CD4-positive, alpha-beta T cell treated with Interleukin-4 for 4 hours (primary cell): ENCODE measurements around the gene PCDHGB3.
"Not testable (repeated sequence)": the region's sequence is repeated elsewhere in the genome, so short reads cannot be mapped to it uniquely, and the experiment has no call there.

Source experiments
- DNase-seq: peaks from one replicate; pipeline ENCODE4 v3.0.0-alpha.2; 2020

Gene PCDHGB3

DNA sequence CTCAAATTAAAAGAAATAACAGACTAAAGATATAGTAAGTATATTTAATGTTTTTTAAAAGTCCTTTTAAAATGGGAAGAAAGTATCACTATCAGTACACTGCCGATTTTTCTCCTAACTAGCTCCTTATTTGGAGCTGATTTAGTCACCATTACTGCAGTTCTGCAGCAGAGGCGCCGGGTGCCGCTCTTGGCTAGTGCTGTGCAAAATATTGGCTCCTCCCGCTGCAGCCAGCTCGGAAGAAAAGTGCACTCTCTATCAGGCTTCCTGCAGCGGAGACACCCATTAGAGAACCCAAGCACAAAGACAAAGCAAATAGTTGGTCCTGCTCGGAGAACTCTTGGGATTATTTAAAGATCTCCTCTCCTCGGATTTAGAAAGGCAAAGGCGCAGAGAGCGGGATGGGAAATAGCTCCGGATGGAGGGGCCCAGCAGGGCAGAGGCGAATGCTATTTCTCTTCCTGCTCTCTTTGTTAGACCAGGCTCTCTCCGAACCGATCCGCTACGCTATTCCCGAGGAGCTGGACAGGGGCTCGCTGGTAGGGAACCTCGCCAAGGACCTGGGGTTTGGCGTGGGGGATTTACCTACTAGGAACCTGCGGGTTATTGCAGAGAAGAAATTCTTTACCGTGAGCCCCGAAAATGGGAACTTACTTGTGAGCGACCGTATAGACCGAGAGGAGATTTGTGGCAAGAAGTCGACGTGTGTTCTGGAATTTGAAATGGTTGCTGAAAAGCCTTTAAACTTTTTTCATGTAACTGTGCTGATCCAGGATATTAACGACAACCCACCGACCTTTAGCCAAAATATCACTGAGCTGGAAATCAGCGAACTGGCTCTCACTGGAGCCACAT lies at the start of gene PCDHGB3:
PCDHGB3 (plus strand) TSS at position 249 of the 855 bp plus-strand sequence; CDS start at position 402, 153 bp downstream.
- peak; percentile 39 for DNase-seq

- DNase-seq, result no peak
Measured at GRCh38 chr5:141322261-141322660, 47.8 kb upstream of the PCDHGB3 start.

DNA sequence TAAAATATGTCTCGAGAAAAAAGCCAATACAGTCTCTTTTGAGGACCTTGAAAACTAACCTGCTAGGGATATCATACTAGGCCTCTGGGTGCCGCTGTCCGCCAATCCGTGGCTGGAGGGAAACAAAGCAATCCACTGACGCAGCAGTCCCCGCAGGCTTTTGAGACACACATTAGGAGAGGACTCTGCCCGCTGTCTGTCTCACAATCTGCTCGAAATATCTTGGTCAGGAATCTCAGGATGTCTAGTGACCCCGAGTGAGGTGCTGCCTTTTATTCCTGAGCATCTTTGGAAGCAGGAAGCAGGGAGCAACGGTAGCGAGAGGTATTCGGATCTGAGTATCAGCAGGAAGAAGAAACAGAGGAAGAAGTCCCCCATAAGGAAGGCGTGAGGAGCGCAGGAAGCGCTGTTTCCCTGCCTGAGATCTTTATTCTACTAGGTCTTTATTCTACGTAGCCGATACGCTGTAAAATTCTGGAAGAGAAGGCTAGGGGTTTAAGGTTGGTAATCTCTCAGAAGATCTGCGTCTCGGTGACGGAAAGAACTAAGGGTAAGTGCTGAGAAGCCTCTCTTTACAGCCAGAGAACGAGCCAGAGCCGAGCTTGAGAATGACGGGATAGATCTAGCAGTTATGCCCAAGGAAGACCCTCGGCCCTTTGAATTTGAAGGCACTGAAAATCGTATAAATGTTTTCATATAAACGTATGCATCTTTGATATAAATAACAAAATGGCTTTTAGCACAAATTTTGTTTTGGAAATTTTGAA lies 43.8 kb upstream of the PCDHGB3 start:
- DNase-seq, result peak; percentile 68

- DNase-seq, result no peak
Measured at GRCh38 chr5:141328231-141328630, 41.8 kb upstream of the PCDHGB3 start.

DNA sequence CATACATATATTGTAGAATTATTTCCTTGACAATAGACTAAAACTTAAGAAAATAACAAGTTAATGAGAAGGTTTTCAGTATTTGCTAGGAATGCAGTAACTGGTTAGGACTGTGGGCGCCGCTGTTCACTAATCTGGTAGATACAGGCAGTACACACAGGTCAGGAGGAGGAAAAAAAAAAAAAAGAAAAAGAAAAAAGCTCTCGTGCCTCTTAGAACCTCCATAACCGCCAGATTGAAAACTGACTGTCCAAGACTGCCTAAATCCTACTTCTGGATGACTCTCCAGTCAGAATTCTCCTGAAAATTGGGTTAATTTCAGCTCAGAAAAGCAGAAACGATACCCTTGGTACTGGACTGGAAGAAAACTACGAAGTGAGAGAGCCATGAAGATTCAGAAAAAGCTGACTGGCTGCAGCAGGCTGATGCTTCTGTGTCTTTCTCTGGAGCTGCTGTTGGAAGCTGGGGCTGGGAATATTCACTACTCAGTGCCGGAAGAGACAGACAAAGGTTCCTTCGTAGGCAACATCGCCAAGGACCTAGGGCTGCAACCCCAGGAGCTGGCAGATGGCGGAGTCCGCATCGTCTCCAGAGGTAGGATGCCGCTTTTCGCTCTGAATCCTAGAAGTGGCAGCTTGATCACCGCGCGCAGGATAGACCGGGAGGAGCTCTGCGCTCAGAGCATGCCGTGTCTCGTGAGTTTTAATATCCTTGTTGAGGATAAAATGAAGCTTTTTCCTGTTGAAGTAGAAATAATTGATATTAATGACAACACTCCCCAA lies 39.6 kb upstream of the PCDHGB3 start, which contains the start of gene PCDHGA1:
PCDHGA1 (plus strand) TSS at position 216 of the 782 bp plus-strand sequence.
- peak; percentile 12 for DNase-seq

DNA sequence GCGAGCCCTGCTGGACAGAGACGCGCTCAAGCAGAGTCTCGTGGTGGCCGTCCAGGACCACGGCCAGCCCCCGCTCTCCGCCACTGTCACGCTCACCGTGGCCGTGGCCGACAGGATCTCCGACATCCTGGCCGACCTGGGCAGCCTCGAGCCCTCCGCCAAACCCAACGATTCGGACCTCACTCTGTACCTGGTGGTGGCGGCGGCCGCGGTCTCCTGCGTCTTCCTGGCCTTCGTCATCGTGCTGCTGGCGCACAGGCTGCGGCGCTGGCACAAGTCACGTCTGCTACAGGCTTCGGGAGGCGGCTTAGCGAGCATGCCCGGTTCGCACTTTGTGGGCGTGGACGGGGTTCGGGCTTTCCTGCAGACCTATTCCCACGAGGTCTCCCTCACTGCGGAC lies 37.5 kb upstream of the PCDHGB3 start:
- not testable (repeated sequence) for DNase-seq

GRCh38 chr5:141338538-141339306 lies 31.3 kb upstream of the PCDHGB3 start, which contains the start of gene PCDHGA2:
PCDHGA2 (plus strand) TSS chr5:141338760.
- DNase-seq, result no peak

DNA sequence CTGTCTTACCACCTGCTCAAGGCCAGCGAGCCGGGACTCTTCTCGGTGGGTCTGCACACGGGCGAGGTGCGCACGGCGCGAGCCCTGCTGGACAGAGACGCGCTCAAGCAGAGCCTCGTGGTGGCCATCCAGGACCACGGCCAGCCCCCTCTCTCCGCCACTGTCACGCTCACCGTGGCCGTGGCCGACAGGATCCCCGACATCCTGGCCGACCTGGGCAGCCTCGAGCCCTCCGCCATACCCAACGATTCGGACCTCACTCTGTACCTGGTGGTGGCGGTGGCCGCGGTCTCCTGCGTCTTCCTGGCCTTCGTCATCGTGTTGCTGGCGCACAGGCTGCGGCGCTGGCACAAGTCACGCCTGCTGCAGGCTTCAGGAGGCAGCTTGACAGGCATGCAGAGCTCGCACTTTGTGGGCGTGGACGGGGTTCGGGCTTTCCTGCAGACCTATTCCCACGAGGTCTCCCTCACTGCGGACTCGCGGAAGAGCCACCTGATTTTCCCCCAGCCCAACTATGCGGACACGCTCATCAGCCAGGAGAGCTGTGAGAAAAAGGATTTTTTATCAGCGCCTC lies 29.2 kb upstream of the PCDHGB3 start:
- DNase-seq, result not testable (repeated sequence)

- no peak for DNase-seq
Measured at GRCh38 chr5:141342773-141343172, 27.3 kb upstream of the PCDHGB3 start.

- no peak for DNase-seq
Measured at GRCh38 chr5:141343242-141343952, 26.6 kb upstream of the PCDHGB3 start, which contains the start of gene PCDHGA3. PCDHGA3 (plus strand) TSS chr5:141343829; CDS start chr5:141344034, 205 bp downstream.

DNA sequence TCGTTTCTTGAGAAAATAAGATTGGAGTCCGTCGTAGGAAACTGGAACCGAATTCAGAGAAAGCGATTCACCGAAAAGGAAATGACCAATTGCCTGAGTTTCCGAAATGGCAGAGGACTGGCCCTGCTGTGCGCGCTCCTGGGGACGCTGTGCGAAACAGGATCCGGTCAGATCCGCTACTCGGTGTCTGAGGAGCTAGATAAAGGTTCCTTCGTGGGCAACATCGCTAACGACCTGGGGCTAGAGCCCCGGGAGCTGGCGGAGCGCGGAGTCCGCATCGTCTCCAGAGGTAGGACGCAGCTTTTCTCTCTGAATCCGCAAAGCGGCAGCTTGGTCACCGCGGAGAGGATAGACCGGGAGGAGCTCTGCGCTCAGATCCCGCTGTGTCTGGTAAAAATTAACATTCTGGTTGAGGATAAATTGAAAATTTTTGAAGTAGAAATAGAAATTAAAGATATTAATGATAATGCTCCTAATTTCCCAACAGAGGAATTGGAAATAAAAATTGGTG lies 26.0 kb upstream of the PCDHGB3 start:
- DNase-seq, result no peak

- DNase-seq, result no peak
Measured at GRCh38 chr5:141345327-141345726, 24.7 kb upstream of the PCDHGB3 start.

DNA sequence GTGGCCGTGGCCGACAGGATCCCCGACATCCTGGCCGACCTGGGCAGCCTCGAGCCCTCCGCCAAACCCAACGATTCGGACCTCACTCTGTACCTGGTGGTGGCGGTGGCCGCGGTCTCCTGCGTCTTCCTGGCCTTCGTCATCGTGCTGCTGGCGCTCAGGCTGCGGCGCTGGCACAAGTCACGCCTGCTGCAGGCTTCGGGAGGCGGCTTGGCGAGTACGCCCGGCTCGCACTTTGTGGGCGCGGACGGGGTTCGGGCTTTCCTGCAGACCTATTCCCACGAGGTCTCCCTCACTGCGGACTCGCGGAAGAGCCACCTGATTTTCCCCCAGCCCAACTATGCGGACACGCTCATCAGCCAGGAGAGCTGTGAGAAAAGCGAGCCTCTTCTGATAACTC lies 24.0 kb upstream of the PCDHGB3 start:
- DNase-seq, result not testable (repeated sequence)

GRCh38 chr5:141349917-141350619 lies 20.0 kb upstream of the PCDHGB3 start, which contains the start of gene PCDHGB1:
PCDHGB1 (plus strand) TSS chr5:141350099; CDS start chr5:141350261, 162 bp downstream.
- peak; percentile 27 for DNase-seq

- DNase-seq, result no peak
Measured at GRCh38 chr5:141351591-141351990, 18.5 kb upstream of the PCDHGB3 start.

GRCh38 chr5:141354900-141355469 lies 15.1 kb upstream of the PCDHGB3 start, which contains the start of gene PCDHGA4:
PCDHGA4 (plus strand) TSS chr5:141355021; CDS start chr5:141355108, 87 bp downstream.
- DNase-seq, result no peak

DNA sequence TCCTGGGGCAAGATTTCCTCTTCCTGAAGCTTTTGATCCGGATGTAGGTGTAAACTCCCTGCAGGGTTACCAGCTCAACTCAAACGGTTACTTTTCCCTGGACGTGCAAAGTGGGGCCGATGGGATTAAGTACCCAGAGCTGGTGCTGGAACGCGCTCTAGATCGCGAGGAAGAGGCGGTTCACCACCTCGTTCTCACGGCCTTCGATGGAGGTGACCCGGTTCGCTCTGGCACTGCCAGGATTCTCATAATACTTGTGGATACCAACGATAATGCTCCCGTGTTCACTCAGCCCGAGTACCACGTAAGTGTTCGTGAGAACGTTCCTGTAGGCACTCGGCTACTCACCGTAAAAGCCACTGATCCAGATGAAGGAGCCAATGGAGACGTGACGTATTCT lies 14.4 kb upstream of the PCDHGB3 start:
- DNase-seq, result no peak

- DNase-seq, result no peak
Measured at GRCh38 chr5:141356133-141356532, 13.9 kb upstream of the PCDHGB3 start.

DNA sequence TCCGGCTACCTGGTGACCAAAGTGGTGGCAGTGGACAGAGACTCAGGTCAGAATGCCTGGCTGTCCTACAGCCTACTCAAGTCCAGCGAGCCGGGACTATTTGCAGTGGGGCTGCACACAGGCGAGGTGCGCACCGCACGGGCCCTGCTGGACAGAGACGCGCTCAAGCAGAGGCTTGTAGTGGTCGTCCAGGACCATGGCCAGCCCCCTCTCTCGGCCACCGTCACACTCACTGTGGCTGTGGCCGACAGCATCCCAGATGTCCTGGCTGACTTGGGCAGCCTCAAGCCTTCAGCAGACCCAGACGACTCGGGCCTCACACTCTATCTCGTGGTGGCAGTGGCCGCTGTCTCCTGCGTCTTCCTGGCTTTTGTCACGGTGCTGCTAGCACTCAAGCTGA lies 13.1 kb upstream of the PCDHGB3 start:
- DNase-seq, result no peak
